Measurements from ENCODE around the gene SBSN.

Gene SBSN

DNA sequence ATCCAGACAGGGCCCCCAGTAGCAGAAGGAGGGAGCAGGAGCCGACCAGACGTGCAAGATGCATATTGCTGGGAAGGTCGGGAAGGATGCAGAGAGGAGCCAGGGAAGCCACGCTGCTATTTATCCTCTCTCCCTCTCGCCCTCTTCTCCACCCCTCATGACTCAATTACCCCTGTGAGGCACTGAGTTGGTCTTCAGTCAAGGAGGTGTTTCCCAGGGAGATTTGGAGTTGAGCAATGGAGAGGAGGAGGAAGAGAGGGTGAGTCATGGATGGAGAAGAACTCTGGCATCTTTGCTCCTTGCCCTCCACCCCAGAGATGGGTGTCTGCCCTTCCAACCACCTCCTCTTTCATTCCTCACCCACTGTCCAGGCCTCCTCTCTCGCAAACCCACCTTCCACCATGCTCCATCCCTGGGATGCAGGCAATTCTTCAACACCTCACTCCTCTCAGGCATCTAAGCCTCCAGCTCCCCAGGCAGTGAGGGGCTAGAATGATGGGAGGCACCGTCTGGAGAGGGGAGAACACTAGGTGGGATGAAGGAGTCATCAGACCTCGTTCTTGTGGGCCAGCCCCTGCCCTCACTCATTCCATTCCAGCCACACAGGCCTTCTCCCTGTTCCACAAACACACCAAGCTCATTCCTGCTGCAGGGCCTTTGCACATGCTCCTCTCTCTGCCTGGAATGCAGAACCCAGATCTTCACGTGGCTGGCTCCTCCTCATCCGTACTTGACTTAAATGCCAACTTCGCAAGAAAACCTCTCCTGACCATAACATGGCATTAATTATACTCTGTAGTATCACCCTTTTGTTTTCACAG lies at the start of gene SBSN:
TSS of gene SBSN (minus strand) at position 94 of the 821 bp plus-strand sequence. CDS start at position 64, 30 bp downstream.
- DNase-seq = no peak

DNA sequence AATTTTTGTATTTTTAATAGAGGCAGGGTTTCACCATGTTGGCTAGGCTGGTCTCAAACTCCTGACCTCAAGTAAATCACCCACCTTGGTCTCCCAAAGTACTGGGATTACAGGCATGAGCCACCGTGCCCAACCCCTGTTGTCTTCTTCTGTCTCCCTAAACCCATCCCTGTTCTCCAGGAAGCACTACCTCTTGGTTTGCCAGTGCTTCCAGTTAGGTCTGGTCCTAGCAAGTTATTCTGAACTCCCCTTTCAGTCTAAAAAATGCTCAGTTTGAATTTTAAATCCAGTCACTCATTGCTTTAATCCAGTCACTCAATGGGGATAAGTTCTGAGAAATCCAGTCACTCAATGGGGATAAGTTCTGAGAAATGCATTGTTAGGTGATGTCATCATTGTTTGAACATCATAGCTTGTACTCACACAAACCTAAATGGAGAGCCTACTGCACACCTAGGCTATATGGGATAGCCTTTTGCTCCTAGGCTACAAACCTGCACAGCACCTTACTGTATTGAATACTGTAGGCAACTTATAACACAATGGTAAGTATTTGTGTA lies 43.4 kb upstream of the SBSN start:
- DNase-seq = no peak

DNA sequence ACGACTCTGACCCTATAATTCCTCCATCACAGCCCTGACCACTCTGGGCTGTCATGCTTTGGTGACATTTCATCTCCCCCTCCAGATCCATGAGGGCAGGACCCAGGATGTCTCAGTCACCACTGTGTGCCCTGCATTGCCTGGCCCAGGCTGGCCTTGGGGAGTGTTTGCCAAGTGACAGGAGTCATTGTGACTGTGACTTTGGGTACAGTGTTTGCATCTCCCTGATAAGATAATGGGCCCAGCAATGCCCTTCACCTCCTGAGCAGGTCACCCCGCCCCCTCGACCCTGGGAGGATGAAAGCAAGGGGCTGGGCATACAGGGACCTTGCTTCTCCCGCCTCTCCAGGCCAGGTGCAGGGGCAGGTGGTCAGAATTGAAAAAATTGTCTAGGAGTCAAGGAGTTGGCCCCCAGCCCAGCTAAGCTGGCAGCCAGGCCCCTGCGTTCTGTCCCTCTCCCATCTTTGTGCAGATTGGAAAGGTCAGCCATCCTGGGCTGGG lies 41.2 kb upstream of the SBSN start:
- DNase-seq = no peak

DNA sequence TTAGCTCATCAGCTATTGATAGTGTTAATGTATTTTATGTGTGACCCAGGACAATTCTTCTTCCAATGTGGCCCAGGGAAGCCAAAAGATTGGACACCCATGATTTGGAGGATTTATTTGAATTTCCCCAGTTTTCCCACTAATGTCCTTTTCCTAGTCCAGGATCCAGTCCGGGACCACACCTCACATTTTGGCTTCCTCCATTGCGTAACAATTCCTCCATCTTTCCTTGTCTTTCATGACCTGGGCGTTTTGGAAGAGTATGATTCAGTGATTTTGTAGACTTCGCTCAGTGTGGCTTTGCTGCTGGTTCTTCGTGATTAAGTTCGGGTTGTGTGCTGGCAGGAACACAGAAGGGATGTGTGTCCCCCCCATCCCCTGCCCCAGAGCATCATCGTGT lies 38.6 kb upstream of the SBSN start:
- DNase-seq = no peak

DNA sequence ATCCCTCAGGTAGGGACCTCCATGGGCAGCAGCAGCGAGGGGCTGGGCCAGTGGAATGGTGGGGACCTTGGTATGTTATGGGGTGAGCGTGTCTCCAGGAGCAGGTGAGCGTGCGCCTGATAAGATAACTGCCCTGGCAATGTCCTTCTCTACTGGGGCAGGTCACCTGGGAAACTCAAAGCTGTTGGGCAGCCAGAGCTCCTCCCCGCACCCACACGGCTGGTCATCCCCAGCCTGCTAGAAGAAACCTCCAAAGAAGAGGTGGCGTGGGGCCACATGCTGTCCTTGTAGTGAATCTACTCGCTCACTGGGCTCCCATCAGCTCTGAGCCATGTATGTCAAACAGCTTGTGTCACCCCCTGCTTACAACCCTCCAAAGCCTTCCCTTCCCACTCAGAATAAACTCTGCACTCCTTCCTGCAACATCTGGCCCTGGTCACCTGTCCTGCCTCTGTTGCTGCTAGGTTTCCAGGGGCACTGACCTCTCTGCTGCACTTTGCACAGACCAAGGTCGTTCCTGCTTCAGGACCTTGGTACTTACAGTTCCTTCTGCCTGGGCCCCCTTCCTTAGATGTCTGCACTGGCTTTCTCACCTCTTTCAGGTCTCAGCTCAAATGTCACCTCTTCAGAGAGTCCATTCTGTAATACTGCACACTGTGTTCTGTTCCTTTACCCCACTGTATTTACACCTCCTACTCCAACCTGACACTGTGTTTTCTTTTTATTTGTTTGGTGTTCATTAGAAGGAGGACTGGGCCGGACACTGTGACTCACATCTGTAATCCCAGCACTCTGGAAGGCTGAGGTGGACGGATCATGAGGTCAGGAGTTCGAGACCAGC lies 37.1 kb upstream of the SBSN start:
- no peak for DNase-seq

DNA sequence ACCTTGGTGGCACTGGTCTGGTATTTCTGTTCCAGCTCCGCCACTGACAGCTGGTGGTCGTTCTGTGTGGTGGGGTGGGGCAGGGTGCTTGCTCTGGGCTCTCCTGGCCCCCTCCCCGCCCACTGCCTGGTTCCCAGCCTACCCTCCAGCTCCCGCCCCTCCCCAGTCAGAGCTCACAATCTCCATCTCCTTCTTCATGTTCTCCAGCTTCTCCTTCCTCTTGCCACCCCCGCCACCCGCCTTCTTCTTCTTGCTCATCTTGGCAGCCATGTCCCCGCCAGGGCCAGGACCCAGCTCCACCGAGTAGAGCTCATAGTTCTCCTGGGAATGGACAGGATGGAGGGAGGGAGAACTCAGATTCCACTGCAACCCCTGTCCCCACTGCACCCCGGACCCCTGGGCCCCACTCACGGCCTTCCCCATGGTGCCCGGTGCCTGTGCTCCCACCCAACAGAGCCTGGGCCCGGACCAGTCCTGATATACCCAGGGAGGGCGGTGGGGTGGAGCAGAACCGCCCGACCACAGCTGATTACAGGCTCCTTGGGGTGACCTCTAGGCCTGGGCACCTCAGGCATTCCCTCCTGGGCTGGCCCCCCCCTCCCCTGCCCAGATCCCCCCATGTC lies 35.2 kb upstream of the SBSN start, which contains the start of gene ATP4A:
TSS of gene ATP4A (minus strand) at position 452 of the 623 bp plus-strand sequence. CDS start at position 423, 29 bp downstream.
- DNase-seq = no peak

DNA sequence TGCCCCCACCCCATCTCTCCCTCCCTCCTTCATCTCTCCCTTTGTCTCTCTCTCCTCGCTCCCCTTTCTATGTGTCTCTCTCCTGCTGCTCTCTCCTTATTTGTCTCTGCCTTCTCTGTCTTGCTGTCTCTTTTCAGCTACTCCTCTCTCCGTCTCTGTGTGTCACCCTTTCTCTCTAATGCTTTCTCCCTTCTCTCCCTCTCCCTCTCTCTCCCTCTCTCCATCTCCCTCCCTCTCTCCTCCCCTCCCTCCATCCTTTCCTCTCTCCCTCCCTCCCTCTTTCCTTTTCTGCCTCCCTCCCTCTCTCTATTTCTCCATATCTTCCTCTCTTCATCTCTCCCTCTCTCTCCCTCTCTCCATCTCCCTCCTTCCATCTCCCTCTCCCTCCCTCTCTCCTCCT lies 34.7 kb upstream of the SBSN start:
- no peak for DNase-seq

GRCh38 chr19:35562336-35562735 lies 34.2 kb upstream of the SBSN start:
- DNase-seq = no peak

DNA sequence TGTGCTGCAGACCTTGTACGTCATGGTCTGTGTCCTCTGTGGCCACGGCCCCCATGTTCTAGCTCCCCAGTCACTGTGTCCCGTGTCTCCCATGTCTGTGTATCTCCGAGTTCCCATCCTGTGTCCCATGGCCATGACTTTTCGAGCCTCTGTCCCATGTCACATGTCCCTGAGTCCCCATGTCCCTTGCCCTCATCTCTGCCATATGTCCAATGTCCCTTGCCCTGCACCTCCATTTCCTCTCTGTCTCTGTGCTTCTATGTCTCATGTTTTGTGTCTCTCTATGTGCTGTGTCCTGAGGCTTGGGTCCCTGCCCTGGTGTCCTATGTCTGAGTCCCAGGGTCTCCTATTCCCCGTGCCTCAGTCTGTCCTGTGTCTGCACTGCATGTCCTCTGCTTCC lies 33.3 kb upstream of the SBSN start:
- DNase-seq = no peak

GRCh38 chr19:35560677-35561076 lies 32.6 kb upstream of the SBSN start:
- DNase-seq = no peak

DNA sequence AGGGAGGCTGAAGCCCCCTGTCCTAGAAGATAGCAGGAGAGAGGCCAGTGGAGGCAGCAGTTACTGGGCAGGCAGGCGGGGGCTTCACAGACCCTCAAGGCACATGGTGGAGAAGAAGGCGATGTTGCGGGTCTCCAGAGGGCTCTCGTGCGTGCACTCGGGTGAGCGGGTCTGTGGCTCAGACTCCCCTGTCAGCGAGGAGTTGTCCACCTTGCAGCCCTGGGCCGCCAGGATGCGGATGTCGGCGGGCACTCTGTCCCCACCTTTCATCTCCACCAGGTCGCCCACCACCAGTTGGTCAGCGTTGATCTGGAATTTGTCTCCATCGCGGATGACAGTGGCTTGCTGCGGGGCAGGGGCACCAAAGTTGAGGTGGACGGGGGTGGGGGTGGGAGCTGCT lies 32.2 kb upstream of the SBSN start:
- DNase-seq = no peak

DNA sequence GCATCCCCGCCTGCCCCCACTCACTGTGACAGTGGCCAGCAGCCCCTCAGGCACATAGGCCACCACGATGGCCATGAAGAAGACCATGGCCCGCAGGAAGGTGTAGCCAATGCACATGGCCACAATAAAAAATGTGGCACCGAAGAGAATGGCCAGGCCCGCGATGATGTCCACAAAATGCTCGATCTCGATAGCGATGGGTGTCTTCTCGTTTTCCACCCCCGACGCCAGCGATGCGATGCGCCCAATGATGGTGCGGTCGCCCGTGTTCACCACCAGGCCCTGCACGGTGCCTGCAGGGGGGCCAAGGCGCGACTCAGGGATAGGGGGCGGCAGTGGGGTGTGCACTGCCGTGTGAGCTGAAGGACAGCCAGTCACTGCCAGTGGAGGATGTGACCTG lies 31.7 kb upstream of the SBSN start:
- no peak for DNase-seq

DNA sequence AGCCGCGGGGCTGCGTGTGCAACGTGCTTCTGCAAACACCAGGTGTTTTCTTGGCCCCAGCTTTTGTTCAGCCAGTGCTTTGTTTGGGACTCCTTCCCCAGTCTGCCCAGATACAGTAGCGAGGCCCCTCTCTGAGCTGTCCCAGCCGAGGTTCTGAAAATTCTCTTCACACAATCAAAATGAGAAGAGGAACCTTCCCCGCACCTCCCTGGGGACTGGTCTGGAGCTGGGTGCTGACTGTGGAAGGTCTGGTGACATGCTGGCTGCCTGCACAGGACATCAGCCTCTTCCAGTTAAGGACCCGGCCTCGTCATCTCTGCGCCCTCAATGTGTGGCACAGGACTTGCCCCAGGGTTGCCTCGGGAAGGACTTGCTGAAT lies 31.2 kb upstream of the SBSN start:
- no peak for DNase-seq

DNA sequence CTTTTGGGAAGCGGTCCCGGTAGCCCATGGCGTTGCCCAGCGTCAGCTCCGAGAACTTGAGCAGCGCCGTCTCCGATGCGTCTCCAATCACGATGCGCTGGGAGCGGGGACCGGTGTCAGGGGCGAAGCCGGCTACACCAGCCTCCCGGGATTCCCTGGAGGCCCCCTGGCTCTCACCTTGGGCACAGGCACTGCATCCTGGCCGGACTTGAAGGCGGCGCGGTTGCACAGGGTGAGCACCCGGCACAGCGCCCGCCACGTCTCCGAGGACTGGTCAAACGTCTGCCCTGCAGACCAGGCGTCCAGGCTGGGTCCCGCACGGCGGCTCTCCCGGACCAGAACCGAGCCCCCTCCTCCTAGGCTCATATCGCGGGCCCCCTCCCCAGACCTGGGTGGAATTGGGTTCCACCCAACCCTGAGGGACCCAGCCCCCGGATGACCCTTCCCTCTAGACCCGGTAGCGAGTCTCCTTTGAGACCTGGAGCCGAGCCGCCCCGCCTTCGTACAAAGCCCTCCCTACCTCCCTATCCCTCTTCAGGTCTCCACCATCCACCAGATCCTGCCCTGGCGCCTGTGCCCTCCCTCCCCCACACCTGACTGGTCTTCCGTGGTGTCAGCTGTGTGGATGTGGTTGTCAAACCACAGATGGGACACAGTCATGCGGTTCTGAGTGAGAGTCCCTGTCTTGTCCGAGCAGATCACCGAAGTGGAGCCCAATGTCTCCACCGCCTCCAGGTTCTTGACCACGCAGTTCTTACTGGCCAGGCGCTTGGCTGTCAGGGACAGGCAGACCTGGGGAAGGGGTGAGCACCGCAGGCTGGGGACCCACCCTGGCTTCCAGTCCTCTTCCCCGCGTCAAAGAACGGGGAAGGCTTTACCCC lies 30.5 kb upstream of the SBSN start:
- DNase-seq = no peak

DNA sequence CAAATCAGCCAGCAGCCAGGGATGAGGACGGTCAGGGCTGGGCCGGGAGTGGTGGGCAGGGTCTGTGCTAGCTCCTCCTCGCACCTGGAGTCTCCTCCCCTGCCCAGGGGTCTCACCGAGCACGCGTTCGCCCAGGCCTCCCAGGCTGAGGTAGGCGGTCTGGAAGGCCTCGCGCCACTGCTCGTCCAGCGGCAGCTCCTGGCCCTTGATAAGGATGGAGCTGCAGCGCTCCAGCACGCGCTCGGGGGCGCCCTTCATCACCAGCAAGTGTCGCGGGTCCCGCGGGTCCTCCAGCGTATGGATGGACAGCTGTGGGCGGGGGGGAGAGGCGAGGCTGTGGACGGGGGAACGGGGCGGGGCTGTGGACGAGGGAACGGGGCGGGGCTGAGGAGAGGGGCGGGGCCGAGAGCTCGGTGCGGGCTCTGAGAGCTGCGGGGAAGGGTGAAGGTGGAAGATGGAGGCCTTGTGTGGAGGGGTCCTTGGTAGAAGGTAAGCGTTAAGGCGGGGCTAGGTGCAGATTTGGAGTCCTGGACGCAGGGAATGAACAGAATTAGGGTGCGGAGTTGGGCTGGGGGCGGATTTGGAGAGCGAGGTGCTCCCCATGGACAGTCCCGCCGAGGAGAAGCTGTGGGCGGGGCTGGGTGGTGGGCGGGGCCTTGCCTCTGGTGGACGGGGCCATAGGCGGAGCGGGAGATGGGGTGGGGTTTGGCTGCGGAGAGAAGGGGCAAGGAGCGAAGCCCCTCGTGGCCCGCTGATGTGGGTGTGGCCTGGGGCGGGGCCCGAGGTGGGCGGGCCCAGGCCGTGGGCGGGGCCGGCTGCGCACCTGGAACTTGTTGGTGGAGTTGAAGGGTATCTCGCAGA lies 29.7 kb upstream of the SBSN start:
- DNase-seq = peak; percentile 55 to 75

- no peak for DNase-seq
Observed at GRCh38 chr19:35556846-35557538, 28.9 kb upstream of the SBSN start.

- DNase-seq = no peak
Observed at GRCh38 chr19:35556025-35556590, 28.0 kb upstream of the SBSN start.

DNA sequence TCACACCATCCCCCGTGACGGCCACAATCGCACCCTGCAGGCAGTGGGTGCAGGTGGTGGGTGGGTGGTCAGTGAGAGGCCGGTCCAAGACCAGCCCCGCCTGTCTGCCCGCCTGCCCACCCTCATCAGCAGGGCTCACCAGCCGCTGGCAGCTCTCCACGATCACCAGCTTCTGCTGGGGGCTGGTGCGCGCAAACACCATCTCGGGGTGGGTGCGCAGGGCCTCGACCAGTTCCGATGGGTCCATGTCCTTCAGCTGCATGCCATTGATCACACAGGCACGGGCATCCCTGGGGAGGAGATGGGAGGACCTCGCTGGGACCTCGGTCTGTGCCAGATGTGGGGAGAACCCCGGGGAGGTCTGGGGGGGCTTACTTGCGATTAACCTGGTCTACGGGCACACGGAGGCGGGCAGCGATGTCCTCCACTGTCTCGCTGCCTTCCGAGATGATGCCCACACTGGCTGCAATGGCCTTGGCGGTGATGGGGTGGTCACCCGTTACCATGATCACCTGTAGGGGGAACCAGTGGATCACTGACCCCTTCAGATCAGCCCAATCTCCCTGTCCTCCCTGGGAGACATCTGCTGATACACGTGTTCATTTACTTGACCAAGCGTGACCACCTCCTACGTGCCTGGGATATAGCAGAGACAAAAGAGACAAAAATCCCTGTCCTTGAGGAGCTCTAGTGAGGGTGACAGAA lies 27.3 kb upstream of the SBSN start:
- no peak for DNase-seq

- no peak for DNase-seq
Observed at GRCh38 chr19:35554076-35554475, 26.0 kb upstream of the SBSN start.

Measured in stimulated activated CD4-positive, alpha-beta T cell treated with anti-CD3 and anti-CD28 coated beads, Interleukin-2, amount 100 ng/mL, for 24 hours (primary cell).